SU-DHL-6 (cell line): ENCODE results near the gene CXCL6.

Source experiments
- H2AFZ ChIP-seq: fragments of 200-600 bp; sonication (generic); 2 replicates; pipeline ENCODE4 v1.6.1; 2014; ENCODE audit warnings: low read depth, mild to moderate bottlenecking, moderate library complexity, mixed read lengths, antibody characterized with exemption, low read length; ENCODE audit not compliant: severe bottlenecking
- H3F3A ChIP-seq: fragments of 200-600 bp; shearing (Covaris generic); 2 replicates; pipeline ENCODE4 v1.6.0; 2016; ENCODE audit warnings: antibody characterized with exemption, mild to moderate bottlenecking; ENCODE audit not compliant: insufficient read depth
- H3K27ac ChIP-seq: fragments of 200-600 bp; sonication (generic); 2 replicates; pipeline ENCODE4 v1.5.1; 2016; ENCODE audit warnings: low read depth, mild to moderate bottlenecking, low read length, moderate library complexity, mixed read lengths
- H3K27me3 ChIP-seq: fragments of 200-600 bp; sonication (generic), shearing (Covaris generic); 2 replicates; pipeline ENCODE4 v1.6.0; 2014; ENCODE audit warnings: mild to moderate bottlenecking, low read length
- H3K36me3 ChIP-seq: fragments of 200-600 bp; sonication (generic); 2 replicates; pipeline ENCODE4 v1.6.1; 2014; ENCODE audit warnings: mild to moderate bottlenecking, low read length, mixed read lengths
- H3K4me2 ChIP-seq: fragments of 300-600, 200-600 bp; shearing (Covaris generic), sonication (generic); 2 replicates; pipeline ENCODE4 v1.6.0; 2014; ENCODE audit warnings: low read length, low read depth, mild to moderate bottlenecking; ENCODE audit not compliant: poor library complexity, severe bottlenecking
- H3K4me3 ChIP-seq: fragments of 200-600 bp; sonication (generic); 2 replicates; pipeline ENCODE4 v1.5.1; 2014; ENCODE audit warnings: antibody characterized with exemption, low read length, mild to moderate bottlenecking, mixed read lengths; ENCODE audit not compliant: insufficient read depth, poor library complexity, severe bottlenecking
- H3K79me2 ChIP-seq: fragments of 200-600 bp; sonication (generic); 2 replicates; pipeline ENCODE4 v1.6.1; 2014; ENCODE audit warnings: mild to moderate bottlenecking, low read length, moderate library complexity; ENCODE audit not compliant: insufficient read depth
- H3K9ac ChIP-seq: fragments of 200-600 bp; sonication (generic); 2 replicates; pipeline ENCODE4 v1.7.0; 2014; ENCODE audit warnings: mild to moderate bottlenecking, low read length
- H3K9me2 ChIP-seq: fragments of 200-600 bp; sonication (generic); replicated peaks from 2 replicates; pipeline ENCODE4 v1.6.1; 2014; ENCODE audit warnings: low read length; ENCODE audit not compliant: insufficient read depth
- H3K9me3 ChIP-seq: fragments of 200-600 bp; sonication (generic); 2 replicates; pipeline ENCODE4 v1.6.1; 2014; ENCODE audit warnings: low read length, mixed read lengths; ENCODE audit not compliant: insufficient read depth
- H4K20me1 ChIP-seq: fragments of 200-600 bp; sonication (generic); 2 replicates; pipeline ENCODE4 v1.6.1; 2014; ENCODE audit warnings: low read depth, mild to moderate bottlenecking, antibody characterized with exemption, low read length, moderate library complexity, mixed read lengths
- EZH2phosphoT487 ChIP-seq: fragments of 200-600 bp; sonication (generic), shearing (Covaris generic); conservative IDR thresholded peaks from 2 replicates; pipeline ENCODE4 v1.6.1; 2018; ENCODE audit warnings: mild to moderate bottlenecking, antibody characterized with exemption, low read length, moderate library complexity, mixed read lengths
- TF ChIP-seq, protein P1 (sequence below): fragments of 200-600 bp; sonication (generic); IDR thresholded peaks from one replicate; pipeline ENCODE4 v1.5.1; 2017; ENCODE audit warnings: antibody characterized with exemption, mild to moderate bottlenecking, low read length, moderate library complexity; ENCODE audit not compliant: insufficient read depth, poor library complexity, severe bottlenecking

CXCL6 gene

DNA sequence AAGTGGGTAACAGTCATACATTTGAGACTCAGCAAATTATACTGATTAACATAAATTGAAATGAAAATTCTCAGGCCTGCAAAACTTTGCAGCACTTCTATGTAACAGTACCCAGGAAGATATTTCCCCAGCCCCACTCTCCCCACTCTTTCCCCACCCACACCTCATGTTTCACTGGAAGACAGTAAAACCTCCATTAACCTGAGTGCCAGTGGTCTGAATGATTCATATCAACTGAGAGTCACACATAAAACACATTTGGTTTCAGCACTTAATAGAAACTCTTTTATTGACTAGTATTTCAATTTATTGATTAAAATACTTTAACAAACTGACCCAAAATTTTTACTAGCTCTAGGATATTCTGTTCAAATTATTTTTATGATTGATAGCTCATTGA is 6.9 kb downstream of the CXCL6 start:
- Histone ChIP-seq H3K79me2 (no peaks in the 10 kb centered on the region), H3K9ac (no peak overlapping the region), H3K9me2 (no peaks in the 10 kb centered on the region), H3K4me2 (no peak overlapping the region), H4K20me1 (no peaks in the 10 kb centered on the region), H3K4me3 (no peak overlapping the region), H3K9me3 (no peaks in the 10 kb centered on the region), H3K36me3 (no peaks in the 10 kb centered on the region), H2AFZ (no peak overlapping the region), H3K27me3 (no peaks in the 10 kb centered on the region), H3K27ac (no peak overlapping the region), H3F3A (no peaks in the 10 kb centered on the region)
- TF ChIP-seq, protein P1, sequence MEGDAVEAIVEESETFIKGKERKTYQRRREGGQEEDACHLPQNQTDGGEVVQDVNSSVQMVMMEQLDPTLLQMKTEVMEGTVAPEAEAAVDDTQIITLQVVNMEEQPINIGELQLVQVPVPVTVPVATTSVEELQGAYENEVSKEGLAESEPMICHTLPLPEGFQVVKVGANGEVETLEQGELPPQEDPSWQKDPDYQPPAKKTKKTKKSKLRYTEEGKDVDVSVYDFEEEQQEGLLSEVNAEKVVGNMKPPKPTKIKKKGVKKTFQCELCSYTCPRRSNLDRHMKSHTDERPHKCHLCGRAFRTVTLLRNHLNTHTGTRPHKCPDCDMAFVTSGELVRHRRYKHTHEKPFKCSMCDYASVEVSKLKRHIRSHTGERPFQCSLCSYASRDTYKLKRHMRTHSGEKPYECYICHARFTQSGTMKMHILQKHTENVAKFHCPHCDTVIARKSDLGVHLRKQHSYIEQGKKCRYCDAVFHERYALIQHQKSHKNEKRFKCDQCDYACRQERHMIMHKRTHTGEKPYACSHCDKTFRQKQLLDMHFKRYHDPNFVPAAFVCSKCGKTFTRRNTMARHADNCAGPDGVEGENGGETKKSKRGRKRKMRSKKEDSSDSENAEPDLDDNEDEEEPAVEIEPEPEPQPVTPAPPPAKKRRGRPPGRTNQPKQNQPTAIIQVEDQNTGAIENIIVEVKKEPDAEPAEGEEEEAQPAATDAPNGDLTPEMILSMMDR, result no peak
- TF ChIP-seq EZH2phosphoT487, result no peak

DNA sequence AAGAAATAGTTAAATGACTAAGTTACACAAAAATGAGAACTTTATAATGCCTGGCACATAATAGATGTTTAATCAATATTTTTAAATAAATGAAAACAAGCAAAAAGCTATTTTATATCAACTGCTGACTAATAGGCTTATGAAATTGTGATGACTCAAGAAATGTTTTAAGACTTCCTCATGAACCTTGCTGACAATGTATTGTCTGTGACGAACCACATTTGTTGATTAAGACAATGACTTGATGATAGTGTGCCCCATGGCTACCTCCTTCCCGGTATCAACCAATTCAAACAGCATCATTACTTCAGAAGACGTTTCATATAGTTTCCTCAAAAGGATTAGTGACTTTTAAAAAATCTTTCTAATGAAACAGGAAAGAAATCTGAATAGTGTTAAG is 7.9 kb downstream of the CXCL6 start:
- no peak overlapping the region for H3K4me3 ChIP-seq
- no peaks in the 10 kb centered on the region for H3K36me3 ChIP-seq
- H3K9me3 ChIP-seq, result no peaks in the 10 kb centered on the region
- no peaks in the 10 kb centered on the region for H3K27me3 ChIP-seq
- no peak overlapping the region for H3K4me2 ChIP-seq
- H3F3A ChIP-seq, result no peaks in the 10 kb centered on the region
- no peaks in the 10 kb centered on the region for H4K20me1 ChIP-seq
- no peak overlapping the region for H2AFZ ChIP-seq
- H3K27ac ChIP-seq, result no peak overlapping the region
- TF ChIP-seq EZH2phosphoT487, result no peak
- TF ChIP-seq, protein P1, result no peak
- no peaks in the 10 kb centered on the region for H3K9me2 ChIP-seq
- H3K9ac ChIP-seq, result no peak overlapping the region
- no peaks in the 10 kb centered on the region for H3K79me2 ChIP-seq

DNA sequence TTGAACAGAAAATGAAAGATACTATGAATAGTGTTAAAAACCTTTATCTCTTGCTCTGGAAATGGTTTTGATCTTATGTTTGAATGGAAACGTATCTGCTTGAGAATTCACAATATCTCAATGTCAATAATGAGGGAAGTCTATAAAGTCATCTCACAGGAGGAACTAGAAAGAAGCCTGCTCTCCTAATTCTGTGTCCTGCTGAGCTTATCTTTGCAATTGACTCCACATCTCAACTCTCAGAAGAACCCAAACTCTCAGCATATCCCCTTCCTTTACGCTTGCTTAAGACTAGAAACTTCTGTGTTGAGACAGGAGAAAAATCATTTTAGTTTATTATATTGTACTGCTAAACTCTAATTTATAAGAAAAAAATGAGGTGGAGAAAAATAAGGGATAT is 8.3 kb downstream of the CXCL6 start:
- no peak overlapping the region for H3K27ac ChIP-seq
- TF ChIP-seq, protein P1, result no peak
- no peak for TF ChIP-seq EZH2phosphoT487
- no peaks in the 10 kb centered on the region for H3F3A ChIP-seq
- no peaks in the 10 kb centered on the region for H3K36me3 ChIP-seq
- no peak overlapping the region for H3K9ac ChIP-seq
- H3K79me2 ChIP-seq, result no peaks in the 10 kb centered on the region
- no peaks in the 10 kb centered on the region for H3K9me3 ChIP-seq
- H3K27me3 ChIP-seq, result no peaks in the 10 kb centered on the region
- no peaks in the 10 kb centered on the region for H4K20me1 ChIP-seq
- no peak overlapping the region for H3K4me2 ChIP-seq
- H2AFZ ChIP-seq, result no peak overlapping the region
- H3K9me2 ChIP-seq, result no peaks in the 10 kb centered on the region
- no peak overlapping the region for H3K4me3 ChIP-seq

DNA sequence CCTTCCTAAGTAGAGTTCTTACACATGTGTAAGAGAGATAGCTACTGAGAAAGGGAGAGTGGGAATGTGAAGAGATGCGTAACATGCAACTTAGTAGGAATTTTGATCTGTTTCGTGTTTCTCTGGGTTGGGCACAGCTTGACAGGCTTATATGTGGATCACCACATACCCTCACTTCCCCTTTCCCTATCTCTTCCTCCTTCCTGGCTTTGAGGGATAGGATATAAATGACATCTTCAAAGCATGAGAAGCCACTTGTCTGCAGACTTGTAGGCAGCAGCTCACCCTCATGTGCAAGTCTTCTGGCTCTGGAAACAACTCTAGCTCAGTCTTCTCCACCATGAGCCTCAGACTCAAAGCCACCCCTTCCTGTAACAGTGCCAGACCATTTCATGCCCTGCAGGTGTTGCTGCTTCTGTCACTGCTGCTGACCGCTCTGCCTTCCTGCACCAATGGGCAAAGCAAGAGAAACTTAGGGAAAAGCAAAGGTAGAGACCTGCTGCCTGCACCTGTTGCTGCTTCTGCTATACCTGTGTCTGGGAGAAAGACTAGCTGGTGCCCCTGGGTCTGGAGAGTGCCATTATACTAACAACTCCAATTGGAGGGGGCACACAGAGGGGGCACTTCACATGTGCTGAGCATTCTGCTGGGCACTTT is 11.2 kb downstream of the CXCL6 start:
- no peaks in the 10 kb centered on the region for H4K20me1 ChIP-seq
- H3K4me2 ChIP-seq, result no peak overlapping the region
- no peaks in the 10 kb centered on the region for H3K27me3 ChIP-seq
- no peak overlapping the region for H3K4me3 ChIP-seq
- no peak overlapping the region for H3K9ac ChIP-seq
- no peak overlapping the region for H3K27ac ChIP-seq
- no peak overlapping the region for H2AFZ ChIP-seq
- H3K36me3 ChIP-seq, result no peaks in the 10 kb centered on the region
- H3K79me2 ChIP-seq, result no peaks in the 10 kb centered on the region
- no peaks in the 10 kb centered on the region for H3K9me2 ChIP-seq
- H3K9me3 ChIP-seq, result no peaks in the 10 kb centered on the region
- no peaks in the 10 kb centered on the region for H3F3A ChIP-seq
- no peak for TF ChIP-seq EZH2phosphoT487
- TF ChIP-seq, protein P1, result no peak
